ENCODE results near the gene FOXL2NB. TPM values are rescaled to one million over a fixed set of nuclear protein-coding genes. Genes with fewer than 3 reads are reported as not detected.
A peak's percentile ranks its signal among the peaks of the same experiment; 100 is the strongest.

Gene FOXL2NB
- total RNA-seq, 3 donors from 2014 or later (not counting 1 experiment from before 2014, with no cell fraction given): not detected

- no peak for DNase-seq
- 85% methylated on average over 8 of the region's 8 CpGs for WGBS (ENCODE audit: insufficient coverage)
- no peak overlapping the region for H3K27ac Mint-ChIP-seq
- Histone ChIP-seq H3K27ac (ENCODE audit: low read length) (no peak overlapping the region), H3K9me3 (ENCODE audit: control insufficient read depth, insufficient read depth, low read length) (no peaks in the 10 kb centered on the region), H3K4me1 (ENCODE audit: control insufficient read depth, insufficient read depth, low read length) (peaks cover 27% of the 10 kb centered on the region), H3K27me3 (ENCODE audit: control insufficient read depth, insufficient read depth, low read length) (peaks cover 38% of the 10 kb centered on the region), H3K36me3 (ENCODE audit: control insufficient read depth, insufficient read depth, low read length) (no peaks in the 10 kb centered on the region), H3K4me3 (ENCODE audit: low read length) (no peak overlapping the region)
- H3K4me1 Mint-ChIP-seq: peaks cover 0 to 18% of the 10 kb centered on the region in 2 donors
- H3K9me3 Mint-ChIP-seq: no peaks in the 10 kb centered on the region
- peaks cover 40 to 67% of the 10 kb centered on the region in 2 donors for H3K27me3 Mint-ChIP-seq (ENCODE audit: low read depth in 2 of 2)
- peak overlapping the region; percentile 25 for H3K4me3 Mint-ChIP-seq
- TF ChIP-seq CTCF (IDR thresholded peaks at IDR 0.05): no peak
- intact Hi-C loops (cut with micrococcal nuclease): no loop called here
- no peak for ATAC-seq
- H3K36me3 Mint-ChIP-seq: no peaks in the 10 kb centered on the region
Observed at GRCh38 chr3:138950701-138951100, 3.7 kb downstream of the FOXL2NB start.

GRCh38 chr3:138960417-138960852 is 13.4 kb downstream of the FOXL2NB start:
- intact Hi-C loops (cut with micrococcal nuclease): no loop called here

DNA sequence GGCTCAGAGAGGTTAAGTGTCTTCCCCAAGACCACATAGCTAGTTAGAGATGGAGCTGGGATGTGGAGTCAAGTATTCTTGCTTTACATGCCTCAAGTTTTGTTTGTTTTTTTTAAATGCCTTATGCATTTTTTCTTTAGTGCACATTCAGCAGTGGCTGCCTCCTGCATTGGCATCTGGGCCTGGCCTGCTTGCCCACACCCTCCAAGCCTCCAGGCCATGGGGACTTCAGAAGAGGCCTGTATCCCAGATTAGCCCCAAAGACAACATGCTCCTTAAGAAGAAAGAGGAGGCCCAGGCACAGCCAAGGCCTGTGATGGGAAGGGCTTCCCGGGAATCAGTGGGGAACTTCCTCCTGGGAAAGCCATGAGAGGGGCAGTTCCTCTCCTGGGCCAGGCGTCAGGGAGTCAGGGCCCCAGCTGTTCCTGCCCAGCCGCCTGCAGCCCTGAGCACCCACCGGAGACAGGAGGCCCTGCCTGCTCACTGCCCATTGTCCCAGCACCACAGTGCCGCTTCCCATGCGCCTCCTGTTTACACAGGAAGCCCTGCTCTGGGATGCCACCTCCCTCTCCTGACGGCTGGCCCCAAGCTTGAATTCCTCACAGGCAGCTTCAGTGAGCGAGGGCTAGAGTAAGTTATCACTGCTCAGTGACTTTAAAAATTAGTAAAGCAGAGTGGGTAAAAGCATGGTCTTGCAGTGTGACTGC is 16.0 kb downstream of the FOXL2NB start:
- Histone ChIP-seq H3K27me3 (ENCODE audit: control insufficient read depth, insufficient read depth, low read length) (peaks cover 18% of the 10 kb centered on the region), H3K4me1 (ENCODE audit: control insufficient read depth, insufficient read depth, low read length) (peaks cover 7% of the 10 kb centered on the region), H3K4me3 (ENCODE audit: low read length) (no peak overlapping the region), H3K36me3 (ENCODE audit: control insufficient read depth, insufficient read depth, low read length) (no peaks in the 10 kb centered on the region), H3K9me3 (ENCODE audit: control insufficient read depth, insufficient read depth, low read length) (no peaks in the 10 kb centered on the region), H3K27ac (ENCODE audit: low read length) (no peak overlapping the region)
- ATAC-seq (no peak), DNase-seq (no peak)
- Mint-ChIP-seq H3K4me3 (no peak overlapping the region), H3K27me3 (ENCODE audit: low read depth in 2 of 2) (peaks cover 32 to 58% of the 10 kb centered on the region in 2 donors), H3K36me3 (peaks cover 7% of the 10 kb centered on the region), H3K27ac (no peak overlapping the region), H3K4me1 (peaks cover 11 to 17% of the 10 kb centered on the region in 2 donors), H3K9me3 (peaks cover 2 to 3% of the 10 kb centered on the region in 2 donors)
- TF ChIP-seq CTCF (IDR thresholded peaks at IDR 0.05): no peak
- intact Hi-C loops (cut with micrococcal nuclease): no loop called here
- WGBS (ENCODE audit: insufficient coverage): 86% methylated on average over 8 of the region's 8 CpGs

More at GRCh38 chr3:138960417-138960852, 13.4 kb downstream of the FOXL2NB start:
- H3K4me1 Mint-ChIP-seq: peaks cover 11 to 17% of the 10 kb centered on the region in 2 donors
- no peak overlapping the region for H3K27ac ChIP-seq (ENCODE audit: low read length)
- no peaks in the 10 kb centered on the region for H3K36me3 Mint-ChIP-seq
- ATAC-seq: no peak
- WGBS (ENCODE audit: insufficient coverage): 3% methylated on average over 36 of the region's 36 CpGs
- H3K27me3 ChIP-seq (ENCODE audit: control insufficient read depth, insufficient read depth, low read length): peaks cover 18% of the 10 kb centered on the region
- H3K36me3 ChIP-seq (ENCODE audit: control insufficient read depth, insufficient read depth, low read length): no peaks in the 10 kb centered on the region
- peaks cover 2 to 3% of the 10 kb centered on the region in 2 donors for H3K9me3 Mint-ChIP-seq
- TF ChIP-seq CTCF (IDR thresholded peaks at IDR 0.05): no peak
- no peak overlapping the region for H3K4me3 ChIP-seq (ENCODE audit: low read length)
- peaks cover 39 to 50% of the 10 kb centered on the region in 2 donors for H3K27me3 Mint-ChIP-seq (ENCODE audit: low read depth in 2 of 2)
- H3K27ac Mint-ChIP-seq: no peak overlapping the region
- H3K4me1 ChIP-seq (ENCODE audit: control insufficient read depth, insufficient read depth, low read length): peaks cover 7% of the 10 kb centered on the region
- H3K4me3 Mint-ChIP-seq: no peak overlapping the region
- no peaks in the 10 kb centered on the region for H3K9me3 ChIP-seq (ENCODE audit: control insufficient read depth, insufficient read depth, low read length)
- peak in 1 of 2 donors; percentile 8 for DNase-seq

All from natural killer cell (primary cell).